Measurements from ENCODE around the gene PLXNB2. TPM values are rescaled to one million over a fixed set of nuclear protein-coding genes. Genes with fewer than 3 reads are reported as not detected.

The PLXNB2 gene
- total and polyA plus RNA-seq, 8 donors = 89.3 to 216 (median 128) TPM

DNA sequence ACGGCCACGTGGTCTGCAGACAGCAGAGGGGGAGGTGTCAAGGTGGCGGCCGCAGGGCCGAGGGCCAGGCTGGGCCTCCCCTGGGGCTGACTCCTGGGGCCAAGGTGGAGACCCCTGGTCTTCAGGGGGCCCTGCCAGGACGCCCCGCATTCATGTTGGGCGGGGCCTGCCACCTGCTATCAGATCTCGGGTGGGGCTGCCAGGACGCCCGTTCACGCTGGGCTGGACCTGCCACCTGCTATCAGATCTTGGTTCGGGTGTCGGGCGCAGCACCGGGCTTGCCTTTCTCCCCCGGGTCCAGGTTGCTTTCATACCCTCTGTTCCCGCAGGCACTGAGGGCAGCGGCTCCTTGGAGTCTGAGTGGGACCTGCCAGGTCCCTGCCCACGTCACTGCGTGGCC lies 21.2 kb downstream of the PLXNB2 start:
- FAIRE-seq = no peak
- peaks cover 7 to 70% (median 26%) of the 10 kb centered on the region in 3 donors for H3K36me3 ChIP-seq

DNA sequence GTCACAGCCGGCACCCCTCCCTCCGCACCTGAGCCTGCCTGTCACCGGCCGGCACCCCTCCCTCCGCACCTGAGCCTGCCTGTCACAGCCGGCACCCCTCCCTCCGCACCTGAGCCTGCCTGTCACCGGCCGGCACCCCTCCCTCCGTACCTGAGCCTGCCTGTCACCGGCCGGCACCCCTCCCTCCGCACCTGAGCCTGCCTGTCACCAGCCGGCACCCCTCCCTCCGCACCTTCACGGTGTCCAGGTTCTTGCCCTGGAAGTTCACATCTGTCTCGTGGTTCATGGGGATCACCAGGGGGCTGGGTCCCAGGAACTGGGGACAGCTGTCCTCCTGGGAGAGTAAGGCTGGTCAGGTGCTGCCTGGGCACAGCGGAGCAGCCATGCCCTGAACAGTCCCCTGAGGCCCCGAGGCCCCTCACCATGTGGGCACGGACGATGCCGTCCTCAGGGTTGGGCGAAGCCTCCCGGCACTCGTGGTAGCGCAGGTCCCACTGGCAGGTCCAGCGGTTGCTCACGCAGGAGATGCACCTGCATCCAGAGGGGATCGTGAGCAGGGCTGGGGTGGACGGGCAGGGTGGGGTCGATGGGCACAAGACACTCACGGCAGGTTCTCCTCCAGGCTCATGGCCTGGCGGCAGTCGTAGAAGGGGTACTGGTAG lies 21.7 kb downstream of the PLXNB2 start:
- WGBS, 2 donors = 88% methylated on average over 23 to 32 of the region's 34 CpGs
- H3K4me3 ChIP-seq = no peak overlapping the region
- no peak for ATAC-seq
- H3K36me3 ChIP-seq = peaks cover 7 to 76% (median 32%) of the 10 kb centered on the region in 3 donors
- no peaks in the 10 kb centered on the region for H3K9me3 ChIP-seq
- no peak for DNase-seq
- intact Hi-C loops (cut with DNase I) = no loop called here
- no peak for FAIRE-seq
- peaks cover 0 to 5% (median 0%) of the 10 kb centered on the region in 3 donors for H3K4me1 ChIP-seq
- no peaks in the 10 kb centered on the region for H3K27me3 ChIP-seq
- TF ChIP-seq, protein P1, sequence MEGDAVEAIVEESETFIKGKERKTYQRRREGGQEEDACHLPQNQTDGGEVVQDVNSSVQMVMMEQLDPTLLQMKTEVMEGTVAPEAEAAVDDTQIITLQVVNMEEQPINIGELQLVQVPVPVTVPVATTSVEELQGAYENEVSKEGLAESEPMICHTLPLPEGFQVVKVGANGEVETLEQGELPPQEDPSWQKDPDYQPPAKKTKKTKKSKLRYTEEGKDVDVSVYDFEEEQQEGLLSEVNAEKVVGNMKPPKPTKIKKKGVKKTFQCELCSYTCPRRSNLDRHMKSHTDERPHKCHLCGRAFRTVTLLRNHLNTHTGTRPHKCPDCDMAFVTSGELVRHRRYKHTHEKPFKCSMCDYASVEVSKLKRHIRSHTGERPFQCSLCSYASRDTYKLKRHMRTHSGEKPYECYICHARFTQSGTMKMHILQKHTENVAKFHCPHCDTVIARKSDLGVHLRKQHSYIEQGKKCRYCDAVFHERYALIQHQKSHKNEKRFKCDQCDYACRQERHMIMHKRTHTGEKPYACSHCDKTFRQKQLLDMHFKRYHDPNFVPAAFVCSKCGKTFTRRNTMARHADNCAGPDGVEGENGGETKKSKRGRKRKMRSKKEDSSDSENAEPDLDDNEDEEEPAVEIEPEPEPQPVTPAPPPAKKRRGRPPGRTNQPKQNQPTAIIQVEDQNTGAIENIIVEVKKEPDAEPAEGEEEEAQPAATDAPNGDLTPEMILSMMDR (IDR thresholded peaks at IDR 0.05) = no peak
- no peak overlapping the region for H3K27ac ChIP-seq

More for the DNA sequence above, 21.2 kb downstream of the PLXNB2 start:
- Histone ChIP-seq H3K9me3 (no peaks in the 10 kb centered on the region), H3K4me3 (no peak overlapping the region), H3K4me1 (peaks cover 0 to 5% (median 0%) of the 10 kb centered on the region in 3 donors), H3K27ac (no peak overlapping the region), H3K27me3 (no peaks in the 10 kb centered on the region)
- intact Hi-C loops (cut with DNase I) = no loop called here
- TF ChIP-seq, protein P1 (IDR thresholded peaks at IDR 0.05) = no peak
- ATAC-seq (no peak), DNase-seq (no peak)
- WGBS, 2 donors = 88 to 89% methylated on average over 21 of the region's 21 CpGs

DNA sequence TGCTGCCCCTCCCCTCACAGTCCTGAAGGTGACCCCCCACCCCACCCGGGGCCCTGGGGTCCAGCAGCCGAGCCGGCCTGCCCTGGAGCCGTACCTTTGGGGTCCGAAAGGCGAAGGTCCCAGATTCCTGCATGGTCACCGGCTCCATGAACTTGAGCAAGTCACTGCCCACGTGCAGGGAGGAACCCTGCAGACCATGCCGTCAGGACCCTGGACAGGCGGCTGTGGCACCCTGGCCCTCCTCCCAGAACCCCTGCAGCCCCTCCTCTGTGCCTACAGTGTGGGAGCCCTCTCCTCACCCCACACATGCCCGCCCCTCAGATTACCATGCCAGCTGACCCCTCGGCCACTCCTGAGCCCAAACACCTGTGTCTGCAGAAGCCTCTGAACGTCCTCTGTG lies 23.0 kb downstream of the PLXNB2 start:
- ATAC-seq (no peak), DNase-seq (no peak), FAIRE-seq (no peak)
- peaks cover 7 to 82% (median 34%) of the 10 kb centered on the region in 3 donors for H3K36me3 ChIP-seq
- H3K27me3 ChIP-seq = no peaks in the 10 kb centered on the region
- H3K4me3 ChIP-seq = no peak overlapping the region
- WGBS, 2 donors = 94 to 95% methylated on average over 13 of the region's 13 CpGs
- no peak overlapping the region for H3K27ac ChIP-seq
- TF ChIP-seq, protein P1 (IDR thresholded peaks at IDR 0.05) = no peak
- intact Hi-C loops (cut with DNase I) = loop anchor here in 1 of 3 donors (5.0 kb wide), 1 partner anchor 38 kb away; no protein-coding TSS in a partner anchor
- peaks cover 0 to 5% (median 0%) of the 10 kb centered on the region in 3 donors for H3K4me1 ChIP-seq
- H3K9me3 ChIP-seq = no peaks in the 10 kb centered on the region

DNA sequence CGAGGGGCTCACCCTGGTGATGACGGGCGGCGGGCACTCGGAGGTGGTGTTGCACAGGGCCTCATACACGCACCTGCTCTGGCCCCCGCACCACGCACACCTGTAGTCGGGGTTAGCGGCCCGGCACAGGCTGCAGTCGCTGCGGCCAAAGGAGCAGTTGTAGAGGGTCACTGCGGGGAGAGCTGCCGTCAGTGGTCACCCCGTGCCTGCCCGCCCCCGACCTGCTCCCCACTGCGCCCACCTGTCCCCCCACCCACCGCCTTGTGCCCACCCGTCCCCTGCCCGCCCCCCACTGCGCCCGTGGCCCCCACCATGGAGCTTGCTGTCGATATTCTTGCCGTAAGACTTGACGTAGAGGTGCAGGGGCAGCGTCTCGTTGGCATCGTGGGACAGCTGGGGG lies 23.6 kb downstream of the PLXNB2 start:
- Histone ChIP-seq H3K4me1 (peaks cover 0 to 5% (median 0%) of the 10 kb centered on the region in 3 donors), H3K9me3 (no peaks in the 10 kb centered on the region), H3K36me3 (peaks cover 7 to 82% (median 30%) of the 10 kb centered on the region in 3 donors), H3K4me3 (no peak overlapping the region), H3K27ac (no peak overlapping the region), H3K27me3 (no peaks in the 10 kb centered on the region)
- ATAC-seq (no peak), FAIRE-seq (no peak), DNase-seq (no peak)
- WGBS, 2 donors = 93% methylated on average over 30 of the region's 30 CpGs
- intact Hi-C loops (cut with DNase I) = loop anchor here in 1 of 3 donors (5.0 kb wide), 1 partner anchor 38 kb away; no protein-coding TSS in a partner anchor
- TF ChIP-seq, protein P1 (IDR thresholded peaks at IDR 0.05) = no peak
